AG09309 (cell line): ENCODE data around the gene KCNT1.

Experiments
- DNase-seq: peaks from one replicate; pipeline ENCODE4 v3.0.0-alpha.2; 2010; ENCODE audit warnings: low read depth
- H3K4me3 ChIP-seq: 2 replicates; pipeline ENCODE4 v1.5.1; 2011; ENCODE audit warnings: mild to moderate bottlenecking, low read depth, low read length, moderate library complexity; ENCODE audit not compliant: control insufficient read depth
- TF ChIP-seq, protein P1 (sequence below): IDR thresholded peaks from 2 replicates; pipeline ENCODE4 v1.5.1; 2011; ENCODE audit warnings: mild to moderate bottlenecking, low read depth, low read length, inconsistent platforms; ENCODE audit not compliant: insufficient read depth, control insufficient read depth; ENCODE audit errors: missing control alignments

KCNT1 gene

DNA sequence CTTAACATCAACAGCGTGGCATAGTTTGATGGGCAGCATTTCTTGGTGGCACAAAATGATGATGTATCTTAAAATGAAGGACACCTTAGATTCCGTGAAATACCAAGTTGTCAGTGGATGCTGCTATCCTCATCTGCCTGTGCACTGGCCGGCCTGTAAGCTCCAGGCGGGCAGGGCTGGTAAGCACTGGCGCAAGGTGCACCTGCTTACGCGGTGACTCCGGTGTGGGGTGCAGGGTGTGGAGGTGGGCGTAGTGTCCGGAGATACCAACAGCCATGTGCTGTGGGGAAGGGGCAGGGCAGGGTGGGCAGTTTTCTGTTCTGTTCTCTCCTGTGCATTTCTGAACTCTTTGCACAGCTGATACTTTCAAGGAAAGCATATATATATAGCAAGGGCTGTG is 101.5 kb downstream of the KCNT1 start:
- TF ChIP-seq, protein P1, sequence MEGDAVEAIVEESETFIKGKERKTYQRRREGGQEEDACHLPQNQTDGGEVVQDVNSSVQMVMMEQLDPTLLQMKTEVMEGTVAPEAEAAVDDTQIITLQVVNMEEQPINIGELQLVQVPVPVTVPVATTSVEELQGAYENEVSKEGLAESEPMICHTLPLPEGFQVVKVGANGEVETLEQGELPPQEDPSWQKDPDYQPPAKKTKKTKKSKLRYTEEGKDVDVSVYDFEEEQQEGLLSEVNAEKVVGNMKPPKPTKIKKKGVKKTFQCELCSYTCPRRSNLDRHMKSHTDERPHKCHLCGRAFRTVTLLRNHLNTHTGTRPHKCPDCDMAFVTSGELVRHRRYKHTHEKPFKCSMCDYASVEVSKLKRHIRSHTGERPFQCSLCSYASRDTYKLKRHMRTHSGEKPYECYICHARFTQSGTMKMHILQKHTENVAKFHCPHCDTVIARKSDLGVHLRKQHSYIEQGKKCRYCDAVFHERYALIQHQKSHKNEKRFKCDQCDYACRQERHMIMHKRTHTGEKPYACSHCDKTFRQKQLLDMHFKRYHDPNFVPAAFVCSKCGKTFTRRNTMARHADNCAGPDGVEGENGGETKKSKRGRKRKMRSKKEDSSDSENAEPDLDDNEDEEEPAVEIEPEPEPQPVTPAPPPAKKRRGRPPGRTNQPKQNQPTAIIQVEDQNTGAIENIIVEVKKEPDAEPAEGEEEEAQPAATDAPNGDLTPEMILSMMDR, result no peak
- DNase-seq, result no peak
- H3K4me3 ChIP-seq, result no peak overlapping the region

DNA sequence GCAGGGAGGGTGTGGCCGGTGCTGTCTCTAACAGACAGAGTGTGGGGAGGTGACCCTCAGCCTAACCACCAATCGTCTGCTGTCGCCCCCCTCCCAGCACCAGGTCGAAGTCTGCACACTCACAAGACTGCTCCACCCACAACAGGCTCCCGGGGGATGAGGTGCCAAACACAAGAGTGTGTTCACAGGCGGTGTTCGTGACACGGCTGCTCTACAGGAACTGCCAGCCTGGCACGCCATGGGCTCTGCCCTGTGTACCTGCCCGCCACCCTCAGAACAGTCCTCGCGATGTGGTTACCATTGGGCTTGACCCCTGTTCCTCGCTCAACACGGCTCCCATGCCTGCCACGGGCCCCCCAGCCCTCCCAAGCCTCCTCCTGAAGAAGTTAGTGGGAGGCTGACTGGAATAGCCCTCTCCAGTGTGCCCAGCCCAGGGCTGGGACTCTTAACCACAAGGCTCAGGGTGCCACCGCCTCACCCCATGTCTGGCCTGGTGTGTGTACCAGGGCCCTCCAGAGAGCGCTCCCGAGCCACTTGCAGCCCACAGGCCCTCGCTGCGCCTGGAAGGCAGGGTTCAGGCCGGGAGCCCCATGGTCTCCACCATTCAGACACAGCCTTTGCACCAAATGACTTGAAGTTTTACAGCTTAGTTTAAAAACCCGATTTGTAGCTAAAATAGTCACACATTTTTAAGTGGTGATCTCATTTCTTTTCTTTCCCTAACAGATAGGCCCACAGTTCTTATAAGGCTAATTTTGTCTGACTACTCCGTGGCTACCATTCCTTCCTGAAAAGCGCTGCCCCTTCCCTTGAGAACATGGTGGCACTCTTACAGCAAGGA is 102.8 kb downstream of the KCNT1 start:
- no peak for DNase-seq
- H3K4me3 ChIP-seq, result no peak overlapping the region
- TF ChIP-seq, protein P1, result no peak

DNA sequence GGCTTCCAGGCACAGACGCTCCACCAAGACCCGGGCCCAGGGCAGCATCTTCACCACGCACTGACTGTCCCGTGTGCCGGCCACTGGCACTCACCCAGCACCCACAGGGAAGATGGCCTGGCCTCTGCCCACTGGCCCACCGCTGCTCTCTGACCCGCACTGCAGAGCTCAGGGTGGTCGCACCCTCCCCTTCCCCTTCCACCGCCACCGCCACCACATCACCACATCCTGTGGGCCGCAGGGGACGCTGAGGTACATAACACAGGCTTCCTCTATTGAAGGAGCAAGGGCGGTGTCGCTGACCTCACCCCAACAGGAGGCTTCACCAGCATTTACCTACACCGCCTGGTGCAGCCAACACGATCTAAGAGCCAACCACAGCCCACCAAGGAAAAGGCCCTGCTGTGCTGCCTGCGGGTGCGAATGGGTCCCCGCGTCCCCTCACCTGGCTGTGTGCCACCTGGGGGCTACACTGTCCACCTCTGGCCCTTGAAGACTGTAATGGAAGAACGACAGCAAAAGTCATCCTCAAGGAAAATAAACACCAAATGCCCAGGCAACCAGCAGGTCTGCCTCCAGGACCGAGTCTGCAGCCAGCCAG is 103.5 kb downstream of the KCNT1 start:
- no peak overlapping the region for H3K4me3 ChIP-seq
- TF ChIP-seq, protein P1, result no peak

DNA sequence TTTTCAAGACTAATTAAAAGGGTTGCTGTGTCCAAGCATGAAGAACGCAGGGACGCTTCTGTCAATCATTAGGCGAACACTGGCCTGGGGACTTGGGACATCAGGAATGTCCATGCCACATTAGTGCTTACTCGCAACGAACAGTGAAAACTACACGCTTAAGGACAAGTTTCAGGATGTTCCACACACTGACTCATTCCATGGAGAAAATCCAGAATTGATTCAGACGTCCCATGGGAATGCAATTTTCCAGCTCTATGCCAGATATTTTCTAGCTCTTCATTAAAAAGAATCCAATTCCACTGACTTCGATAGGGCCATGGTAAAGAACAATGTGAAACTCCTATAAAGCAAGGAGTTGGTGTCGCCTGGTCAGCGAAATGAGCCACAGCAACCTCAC is 107.2 kb downstream of the KCNT1 start:
- TF ChIP-seq, protein P1, result no peak
- DNase-seq, result peak; percentile 5

More for the DNA sequence above, 103.5 kb downstream of the KCNT1 start:
- DNase-seq, result no peak

DNA sequence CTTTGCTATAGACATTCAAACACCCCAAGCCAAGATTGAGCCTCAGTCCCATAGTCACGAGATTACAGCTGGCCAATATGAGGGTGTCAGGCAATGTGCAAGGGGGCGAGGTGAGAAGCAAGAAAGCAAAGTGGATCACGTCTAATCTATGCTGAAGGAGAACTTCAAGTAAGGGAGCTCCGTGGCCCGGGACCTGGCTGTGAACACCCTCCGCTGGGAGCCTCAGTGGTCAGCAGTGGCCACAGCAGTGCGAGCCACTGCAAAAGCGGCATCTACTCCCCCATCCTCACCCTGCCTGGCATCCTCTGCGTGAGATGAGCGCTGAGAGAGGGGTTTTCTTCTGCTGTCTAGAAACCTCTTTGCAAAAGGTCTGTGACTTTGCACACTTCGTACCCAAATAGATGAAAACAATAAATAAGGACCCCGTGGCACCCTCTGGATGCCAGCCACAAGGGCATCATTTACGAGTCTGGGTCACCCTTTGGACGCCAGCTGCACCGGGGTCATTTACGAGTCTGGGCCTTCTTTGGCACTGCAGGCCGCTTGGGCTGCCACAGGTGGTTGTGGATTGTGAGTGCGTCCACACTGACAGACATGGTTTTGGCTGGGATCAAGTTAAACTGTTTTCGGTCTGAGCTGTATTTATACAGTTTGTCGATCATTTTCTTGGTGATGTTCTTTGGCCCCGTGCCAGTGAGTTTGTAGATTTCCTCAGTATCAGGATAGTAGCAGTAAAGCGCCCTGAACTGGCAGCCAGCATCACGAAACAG is 109.0 kb downstream of the KCNT1 start:
- H3K4me3 ChIP-seq, result no peak overlapping the region
- DNase-seq, result no peak
- TF ChIP-seq, protein P1, result no peak

More for the DNA sequence above, 107.2 kb downstream of the KCNT1 start:
- no peak overlapping the region for H3K4me3 ChIP-seq

DNA sequence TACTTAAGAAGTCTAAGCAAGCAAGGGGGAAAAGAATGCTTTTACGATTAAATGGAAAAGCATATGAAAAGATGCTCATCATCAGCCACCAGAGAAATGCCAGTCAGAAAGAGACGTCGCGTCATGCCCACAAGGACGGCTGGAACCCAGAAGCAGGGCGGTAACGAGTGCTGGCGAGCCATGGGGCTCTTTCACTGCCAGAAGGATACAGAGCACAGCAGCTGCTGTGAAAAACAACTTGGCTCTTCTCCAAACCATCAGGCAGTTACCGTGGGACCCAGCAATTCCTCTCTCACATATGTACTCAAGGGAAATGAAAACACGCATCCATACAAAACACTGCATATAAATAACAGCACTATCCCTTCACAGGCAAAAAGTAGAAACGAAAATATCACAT is 109.8 kb downstream of the KCNT1 start:
- no peak overlapping the region for H3K4me3 ChIP-seq
- TF ChIP-seq, protein P1, result no peak
- no peak for DNase-seq
